D721Med (cell line): Measurements from ENCODE around the gene ZFP62.

Source experiments
- DNase-seq: peaks from one replicate; pipeline ENCODE4 v3.0.0; 2011; ENCODE audit warnings: low spot score; ENCODE audit not compliant: insufficient read length
- FAIRE-seq: peaks from 2 replicates; lab custom pipeline; 2011; peaks lifted over from hg19 to GRCh38; lab: Jason Lieb, UNC
- TF ChIP-seq, protein P1 (sequence below): IDR thresholded peaks from 2 replicates; pipeline ENCODE4 v1.5.1; 2012; ENCODE audit warnings: mild to moderate bottlenecking, control low read depth; ENCODE audit not compliant: insufficient read depth; ENCODE audit errors: missing control alignments

ZFP62 gene

DNA sequence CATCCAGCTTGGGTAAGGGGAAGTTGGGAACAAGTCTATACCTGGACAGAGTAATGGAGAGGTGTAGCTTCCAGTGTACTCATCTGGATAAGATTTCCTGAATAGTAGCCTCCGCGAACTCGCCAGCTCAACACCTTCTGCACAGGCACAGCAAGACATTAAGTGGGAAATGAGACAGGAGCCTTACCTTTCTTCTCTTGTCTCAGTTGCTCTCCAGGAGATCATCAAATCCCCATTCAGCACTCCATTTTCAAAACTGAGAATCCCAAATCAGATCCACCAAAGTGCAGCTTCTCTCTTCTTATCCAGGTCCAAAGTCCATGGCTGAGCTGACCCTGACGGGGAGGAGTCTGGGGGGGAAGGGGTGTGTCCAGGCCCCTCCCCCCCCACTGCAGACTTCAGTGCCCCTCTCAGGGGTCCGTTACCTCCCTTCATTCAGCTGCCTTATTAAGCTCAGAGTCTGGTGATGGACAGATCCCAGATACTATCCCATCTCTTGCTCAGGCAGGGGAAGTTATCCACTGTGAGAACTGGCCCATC lies 52.5 kb downstream of the ZFP62 start:
- TF ChIP-seq, protein P1, sequence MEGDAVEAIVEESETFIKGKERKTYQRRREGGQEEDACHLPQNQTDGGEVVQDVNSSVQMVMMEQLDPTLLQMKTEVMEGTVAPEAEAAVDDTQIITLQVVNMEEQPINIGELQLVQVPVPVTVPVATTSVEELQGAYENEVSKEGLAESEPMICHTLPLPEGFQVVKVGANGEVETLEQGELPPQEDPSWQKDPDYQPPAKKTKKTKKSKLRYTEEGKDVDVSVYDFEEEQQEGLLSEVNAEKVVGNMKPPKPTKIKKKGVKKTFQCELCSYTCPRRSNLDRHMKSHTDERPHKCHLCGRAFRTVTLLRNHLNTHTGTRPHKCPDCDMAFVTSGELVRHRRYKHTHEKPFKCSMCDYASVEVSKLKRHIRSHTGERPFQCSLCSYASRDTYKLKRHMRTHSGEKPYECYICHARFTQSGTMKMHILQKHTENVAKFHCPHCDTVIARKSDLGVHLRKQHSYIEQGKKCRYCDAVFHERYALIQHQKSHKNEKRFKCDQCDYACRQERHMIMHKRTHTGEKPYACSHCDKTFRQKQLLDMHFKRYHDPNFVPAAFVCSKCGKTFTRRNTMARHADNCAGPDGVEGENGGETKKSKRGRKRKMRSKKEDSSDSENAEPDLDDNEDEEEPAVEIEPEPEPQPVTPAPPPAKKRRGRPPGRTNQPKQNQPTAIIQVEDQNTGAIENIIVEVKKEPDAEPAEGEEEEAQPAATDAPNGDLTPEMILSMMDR, result no peak
- no peak for DNase-seq
- FAIRE-seq, result no peak

DNA sequence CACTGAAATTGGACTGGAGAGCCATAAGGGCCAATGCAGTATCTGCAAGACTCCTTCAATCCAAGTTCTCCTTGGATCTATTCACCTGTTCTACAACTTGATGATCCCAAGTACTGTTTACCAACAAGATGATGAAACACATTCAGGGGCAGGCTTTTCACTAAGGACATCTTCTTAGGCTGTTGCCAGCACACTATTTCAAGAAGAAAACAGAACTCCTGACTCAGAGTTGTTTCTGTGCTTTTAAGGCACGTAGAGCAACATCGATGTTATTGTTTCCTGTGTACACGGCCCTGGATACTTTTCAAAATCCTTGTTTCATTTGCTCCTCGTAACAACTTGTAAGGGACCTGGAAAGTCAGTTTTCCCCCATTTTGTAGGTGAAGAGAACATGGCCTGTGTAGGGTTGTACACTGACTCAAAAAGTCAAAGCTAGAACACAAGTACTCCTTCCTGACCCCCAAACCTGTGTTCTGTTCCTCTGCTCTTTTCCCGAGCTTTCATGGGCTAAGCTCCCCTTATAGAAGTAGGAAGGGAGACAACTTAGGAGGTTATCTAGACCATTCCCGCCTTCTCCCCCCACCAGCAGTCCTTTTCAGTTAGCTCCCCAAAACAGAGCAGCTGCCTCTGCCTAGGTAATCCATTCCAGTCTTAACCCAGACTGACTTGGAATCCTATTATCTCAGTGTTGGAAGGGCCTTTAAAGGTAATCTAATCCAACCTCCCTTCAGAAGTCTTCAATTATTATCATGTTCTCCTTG lies 53.2 kb downstream of the ZFP62 start:
- TF ChIP-seq, protein P1, result no peak
- FAIRE-seq (no peak), DNase-seq (no peak)

DNA sequence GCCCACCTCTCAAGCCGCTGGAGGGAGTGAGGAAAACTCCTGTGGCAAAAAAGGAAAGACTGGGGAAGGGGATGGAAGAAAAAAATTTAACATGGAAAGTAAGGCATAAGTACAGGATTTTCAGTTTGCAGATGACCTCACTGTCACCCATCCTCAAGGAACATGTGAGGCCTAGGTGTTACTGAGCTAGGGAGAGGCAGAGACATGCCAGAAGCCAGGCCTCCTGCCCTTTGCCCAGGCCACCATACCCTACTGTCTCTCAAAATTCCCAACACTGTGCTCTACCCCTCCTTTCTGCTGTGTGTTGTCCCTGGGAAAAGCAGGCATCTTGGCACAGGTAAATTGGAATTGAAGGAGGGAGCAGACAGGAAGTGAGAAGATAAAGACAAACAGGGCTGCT lies 54.0 kb downstream of the ZFP62 start:
- no peak for FAIRE-seq
- TF ChIP-seq, protein P1, result no peak

DNA sequence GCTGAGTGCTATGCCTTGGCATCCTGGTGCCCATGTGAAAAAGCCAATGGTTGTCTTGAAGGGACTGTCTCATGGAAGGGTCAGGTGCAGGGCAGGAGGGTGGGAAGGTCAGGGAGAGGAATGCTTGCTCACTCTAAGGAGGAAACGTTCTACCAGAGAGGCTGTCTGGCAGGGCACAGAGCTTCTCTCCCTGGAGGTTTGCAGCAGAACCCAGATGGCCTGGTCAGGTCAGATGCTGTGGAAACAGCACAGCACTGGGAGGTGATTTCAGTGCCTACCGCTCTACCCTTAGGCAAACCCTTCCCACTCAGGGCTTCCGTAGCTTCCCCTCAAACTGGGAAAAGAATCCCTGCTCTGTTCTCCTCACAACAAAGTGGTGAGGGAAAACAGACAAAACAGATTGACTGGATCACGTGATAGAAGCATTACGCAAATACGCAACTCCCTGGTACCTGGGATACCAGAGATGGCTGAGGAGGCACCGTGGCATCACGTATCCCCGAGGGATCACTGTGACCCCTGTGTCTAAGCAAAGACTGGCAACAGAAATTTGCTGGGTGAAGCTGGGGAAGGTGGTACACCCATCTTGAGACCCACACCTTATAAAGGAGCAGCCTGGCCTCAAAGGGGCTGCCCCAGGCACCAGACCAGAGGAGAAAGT lies 54.6 kb downstream of the ZFP62 start:
- FAIRE-seq (no peak), DNase-seq (no peak)
- TF ChIP-seq, protein P1, result no peak

More for the DNA sequence above, 54.0 kb downstream of the ZFP62 start:
- no peak for DNase-seq

DNA sequence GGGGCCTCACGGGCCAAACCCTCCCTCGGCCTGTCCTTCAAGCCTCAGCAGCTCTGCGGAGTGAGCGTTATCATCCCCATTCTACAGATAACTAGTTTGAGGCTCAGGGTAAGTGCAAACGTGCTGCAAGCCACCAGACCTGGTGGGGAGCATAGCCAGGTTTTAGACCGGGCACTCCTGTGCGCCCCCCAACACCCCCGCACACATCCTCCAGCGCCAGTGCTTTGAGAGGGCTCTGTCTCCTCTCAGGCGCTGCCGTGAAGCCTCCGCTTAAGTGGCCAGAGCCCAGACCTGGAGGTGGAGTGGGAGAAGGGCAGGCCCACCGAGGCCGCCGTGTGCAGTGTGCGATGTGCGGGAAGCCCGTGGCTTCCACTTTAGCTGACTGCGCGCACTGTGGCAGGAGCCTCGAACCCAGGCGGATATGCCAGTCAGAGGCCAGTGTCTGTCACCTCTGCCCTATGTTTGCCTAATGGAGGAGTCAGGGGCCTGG lies 56.9 kb downstream of the ZFP62 start:
- TF ChIP-seq, protein P1, result no peak
- FAIRE-seq, result no peak

DNA sequence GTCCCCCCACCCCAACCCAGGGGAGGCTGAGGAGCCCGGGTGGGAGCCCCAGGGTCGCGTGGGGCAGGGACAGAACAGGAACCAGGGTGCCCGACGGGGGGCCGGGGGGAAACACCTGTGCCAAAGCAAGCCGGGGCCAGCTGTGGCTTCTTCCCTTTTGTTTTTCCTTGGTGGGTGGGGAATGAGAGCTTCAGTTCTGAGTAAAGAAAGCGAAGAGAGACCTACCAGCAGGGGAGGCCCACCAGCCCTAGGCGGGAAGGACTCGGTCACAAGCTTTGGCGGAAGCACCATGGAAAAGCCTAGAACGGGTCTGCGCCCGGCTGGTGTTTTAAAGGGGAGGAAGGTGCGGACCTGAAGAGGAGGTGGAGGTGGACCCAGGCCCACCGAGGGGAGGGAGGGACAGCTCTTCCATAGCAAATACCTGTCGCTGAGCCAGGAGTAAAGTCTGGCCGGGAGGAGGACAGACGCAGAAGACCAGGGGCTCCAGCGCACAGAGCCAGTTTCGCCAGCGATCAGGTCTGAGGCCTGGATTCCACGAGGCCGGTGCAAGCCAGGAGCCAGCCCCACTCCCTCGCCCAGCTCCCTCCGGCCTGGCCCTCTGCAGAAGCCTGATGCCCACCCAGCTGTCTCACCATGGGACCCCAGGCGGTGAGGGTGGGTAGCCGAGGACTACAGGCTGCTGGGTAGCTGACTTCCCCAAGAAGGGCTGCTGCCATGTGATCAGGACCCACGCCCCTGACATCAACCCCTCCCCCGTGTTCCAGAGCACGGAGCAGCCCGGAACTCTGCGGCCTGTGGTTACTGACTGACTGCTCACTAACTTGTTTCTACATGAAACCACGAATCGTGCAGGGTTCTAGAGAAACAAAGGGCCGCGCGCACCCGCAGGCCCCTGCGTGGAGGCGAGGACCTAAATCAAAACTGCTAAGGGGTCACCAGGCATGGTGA lies 57.6 kb downstream of the ZFP62 start:
- no peak for FAIRE-seq
- no peak for DNase-seq
- TF ChIP-seq, protein P1, result no peak

More for the DNA sequence above, 56.9 kb downstream of the ZFP62 start:
- DNase-seq, result no peak
